Measurements from ENCODE around the gene NCAPH2.

NCAPH2 gene

GRCh38 chr22:50507991-50508884 is at the start of gene NCAPH2:
NCAPH2 (plus strand) TSS chr22:50508224; CDS start chr22:50508338, 114 bp downstream.
- peak; percentile 97 for DNase-seq

- no peak for DNase-seq
Measured at GRCh38 chr22:50459016-50459415, 49.0 kb upstream of the NCAPH2 start.

- no peak for DNase-seq
Measured at GRCh38 chr22:50459496-50460140, 48.4 kb upstream of the NCAPH2 start.

GRCh38 chr22:50460938-50461337 is 47.1 kb upstream of the NCAPH2 start:
- no peak for DNase-seq

DNA sequence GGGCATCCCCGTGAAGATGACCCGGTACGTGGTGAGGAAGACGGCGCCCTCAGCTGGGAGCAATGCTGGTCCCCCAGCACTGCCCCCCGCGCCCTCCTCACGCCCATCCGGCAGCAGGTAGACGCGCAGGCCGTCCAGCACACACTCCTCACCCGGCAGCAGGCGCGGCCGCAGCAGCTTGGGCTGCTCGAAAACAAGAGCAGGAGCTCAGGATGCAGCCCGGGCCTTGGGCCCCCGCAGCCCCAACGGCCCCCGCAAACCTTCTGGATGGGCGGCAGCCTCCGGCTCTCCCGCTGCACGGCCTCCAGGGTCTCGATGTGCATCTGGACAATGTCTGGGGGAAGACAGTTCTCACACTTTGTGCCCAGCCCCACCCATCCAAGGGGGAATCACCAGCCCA is 46.5 kb upstream of the NCAPH2 start:
- DNase-seq, result no peak

- DNase-seq, result no peak
Measured at GRCh38 chr22:50461979-50462540, 46.0 kb upstream of the NCAPH2 start.

DNA sequence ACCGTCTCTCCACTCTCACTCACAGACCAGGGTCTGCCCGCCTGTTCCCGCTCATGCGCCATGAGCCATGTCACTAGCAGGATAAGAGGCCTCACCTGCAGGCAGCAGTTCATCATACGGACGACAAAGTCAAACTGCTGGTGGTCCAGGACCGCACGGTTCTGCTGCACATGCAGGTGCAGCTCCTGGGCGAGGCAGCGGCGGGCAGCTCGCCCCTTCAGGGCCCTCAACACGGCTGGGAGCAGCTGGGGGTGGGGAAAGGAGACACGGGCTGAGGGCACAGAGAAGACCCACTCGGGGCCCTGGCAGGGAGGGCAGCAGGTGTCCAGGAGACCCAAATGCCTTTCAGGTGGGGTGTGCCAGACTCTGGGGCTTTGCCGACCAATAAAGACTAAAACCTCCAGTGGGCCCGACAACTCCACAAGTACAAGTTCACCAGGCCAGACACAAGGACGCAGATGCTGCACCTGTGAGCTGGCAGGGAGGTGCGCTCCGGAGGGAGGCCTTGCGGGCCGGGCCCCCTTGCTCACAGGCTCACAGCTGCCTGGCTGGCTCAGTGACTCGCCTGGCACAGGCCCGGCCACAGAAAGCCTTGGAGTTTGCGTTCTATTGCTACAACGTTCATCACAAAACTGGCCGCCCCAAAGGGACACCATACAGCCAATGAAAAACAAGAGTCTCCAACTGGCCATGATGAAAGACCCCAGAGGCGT is 44.7 kb upstream of the NCAPH2 start:
- DNase-seq, result no peak

DNA sequence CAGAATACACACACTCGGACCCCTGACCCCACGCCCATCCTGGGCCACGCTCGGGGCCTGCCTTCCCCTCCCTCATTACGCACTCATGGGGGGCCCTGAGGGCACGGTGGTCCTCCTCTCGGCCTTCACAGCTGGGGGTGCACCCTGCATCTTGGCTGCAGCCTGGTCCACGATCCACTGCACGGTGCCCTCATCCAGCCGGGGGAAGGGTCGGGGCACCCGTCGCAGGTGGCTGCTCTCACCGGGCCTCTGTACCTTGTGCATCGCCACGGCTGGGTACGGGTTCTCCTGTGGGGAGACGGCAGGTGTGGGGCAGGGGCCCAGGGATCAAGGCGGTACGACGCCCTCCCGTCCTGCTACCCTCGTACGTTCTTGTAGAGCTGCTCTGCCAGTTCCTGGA is 43.6 kb upstream of the NCAPH2 start:
- no peak for DNase-seq

GRCh38 chr22:50465066-50465930 is 42.7 kb upstream of the NCAPH2 start:
- no peak for DNase-seq

- DNase-seq, result no peak
Measured at GRCh38 chr22:50467341-50467740, 40.7 kb upstream of the NCAPH2 start.

- DNase-seq, result no peak
Measured at GRCh38 chr22:50467773-50468440, 40.1 kb upstream of the NCAPH2 start.

DNA sequence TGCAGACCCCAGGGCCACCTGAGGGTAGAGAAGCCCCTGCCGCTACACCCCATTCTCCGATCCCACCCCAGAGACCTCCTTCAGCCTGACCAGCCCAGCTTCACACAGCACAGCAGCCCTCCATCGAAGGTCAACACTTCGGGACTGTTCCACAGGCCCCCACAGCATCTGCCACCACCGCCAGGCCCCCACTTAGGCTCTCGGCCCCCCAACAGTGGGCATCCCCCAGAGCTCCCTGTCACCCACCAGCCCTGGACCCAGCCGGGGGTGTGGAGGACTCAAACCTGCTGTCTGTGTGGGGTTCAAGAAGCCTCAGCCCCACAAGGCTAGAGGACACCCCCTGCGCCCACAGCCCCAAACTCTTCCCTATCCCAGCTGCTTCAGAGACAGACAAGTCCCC is 39.4 kb upstream of the NCAPH2 start:
- DNase-seq, result no peak

DNA sequence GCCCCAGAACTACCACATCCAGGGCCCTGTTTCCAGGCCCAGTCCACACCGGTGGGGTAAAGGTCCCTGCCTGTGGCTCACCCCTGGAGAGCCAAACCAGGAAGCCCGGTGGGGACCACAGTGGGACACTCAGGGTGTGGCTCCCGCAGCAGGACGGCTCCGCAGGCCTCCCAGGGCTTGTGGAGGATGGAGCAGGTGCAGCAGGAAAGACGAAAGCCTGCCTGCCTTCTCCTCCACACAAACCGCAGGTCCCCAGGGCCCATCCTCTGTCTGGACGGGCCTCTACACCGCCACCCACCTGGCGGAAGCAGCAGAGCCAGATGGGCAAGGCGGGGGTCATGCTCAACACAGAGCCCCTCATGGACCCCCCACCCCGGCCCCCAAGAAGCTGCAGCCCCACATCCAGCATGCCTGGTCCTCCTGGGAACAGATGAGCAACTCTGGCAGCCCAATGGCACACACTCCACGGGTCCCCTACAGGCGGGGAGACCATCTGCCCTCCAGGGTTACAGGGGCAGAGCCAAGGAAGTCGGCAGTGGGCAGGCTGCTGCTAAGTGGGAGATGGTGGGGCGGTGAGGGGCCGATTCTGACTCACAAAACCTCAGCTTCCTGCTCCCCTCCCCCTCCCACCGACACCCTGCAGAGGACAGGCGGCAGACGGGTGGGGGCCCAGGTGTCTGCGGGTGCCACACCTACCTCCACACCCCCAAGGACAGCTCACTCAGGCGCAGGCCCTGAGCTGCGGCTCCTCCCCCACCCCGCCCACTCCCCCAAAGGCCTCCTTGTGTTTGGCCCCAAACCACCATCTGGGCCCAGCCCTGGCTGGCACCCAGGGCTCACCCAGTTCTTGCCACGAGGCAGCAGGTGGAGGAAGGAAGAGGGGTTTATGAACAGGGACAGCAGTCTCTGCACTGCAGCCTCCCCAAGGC is 38.4 kb upstream of the NCAPH2 start:
- peak; percentile 98 for DNase-seq

DNA sequence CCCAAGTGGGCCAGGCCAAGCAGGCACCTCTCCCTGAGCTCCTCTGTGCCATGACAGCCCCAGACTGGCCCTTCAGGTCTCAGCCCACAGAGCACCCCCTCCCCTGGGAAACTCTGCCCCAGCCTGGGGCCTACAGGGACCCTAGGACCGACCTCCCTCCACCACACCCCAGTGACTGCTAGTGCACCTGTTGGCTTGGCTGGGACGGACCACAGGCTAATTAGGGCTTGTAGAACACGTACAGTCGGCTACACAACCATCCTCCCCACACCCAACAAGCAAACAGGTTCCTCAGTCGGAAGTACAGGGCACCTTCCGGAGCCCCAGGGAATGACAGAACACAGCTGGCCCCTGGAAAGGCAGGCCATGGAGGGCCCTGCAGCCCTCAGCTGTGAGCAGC is 37.5 kb upstream of the NCAPH2 start:
- DNase-seq, result no peak

- no peak for DNase-seq
Measured at GRCh38 chr22:50471197-50471847, 36.7 kb upstream of the NCAPH2 start.

DNA sequence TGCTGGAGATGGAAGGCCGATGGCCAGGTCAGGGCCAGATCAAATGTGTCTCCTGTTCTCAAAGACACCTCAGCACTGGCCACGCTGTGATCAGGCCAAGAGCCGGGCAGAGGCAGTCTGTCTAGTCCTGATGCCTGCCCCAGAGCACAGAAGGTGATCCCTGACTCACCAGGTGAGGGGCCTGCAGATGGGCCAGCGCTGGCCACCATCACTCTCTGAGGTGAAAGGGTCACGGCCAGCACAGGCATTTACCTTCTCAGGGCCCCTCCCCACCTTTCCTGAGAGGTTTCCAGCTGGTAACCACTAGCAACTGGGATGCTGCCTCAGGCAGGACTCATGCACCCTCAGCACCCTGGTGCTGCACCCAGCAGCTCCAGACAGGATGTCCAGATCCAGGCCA is 36.1 kb upstream of the NCAPH2 start:
- no peak for DNase-seq

DNA sequence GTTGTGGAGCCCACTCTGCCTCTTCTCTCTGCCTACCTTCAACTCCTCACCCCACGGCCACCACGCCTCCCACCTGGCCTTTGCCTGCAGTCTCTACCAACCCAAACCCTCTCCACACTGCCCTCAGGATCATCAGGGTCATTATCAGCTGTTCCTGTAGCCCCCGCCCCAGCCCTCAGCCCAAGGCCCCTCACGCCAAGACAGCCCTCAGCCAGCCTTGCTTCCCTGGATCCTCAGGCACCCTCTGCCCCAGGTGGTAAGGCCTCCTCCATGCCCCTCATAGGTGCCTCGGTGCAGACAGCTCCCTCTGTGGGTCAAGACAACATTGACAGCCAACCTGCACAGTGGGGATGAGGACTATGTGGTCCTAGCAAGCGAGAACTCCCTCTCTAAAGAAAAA is 34.9 kb upstream of the NCAPH2 start:
- DNase-seq, result peak; percentile 71

DNA sequence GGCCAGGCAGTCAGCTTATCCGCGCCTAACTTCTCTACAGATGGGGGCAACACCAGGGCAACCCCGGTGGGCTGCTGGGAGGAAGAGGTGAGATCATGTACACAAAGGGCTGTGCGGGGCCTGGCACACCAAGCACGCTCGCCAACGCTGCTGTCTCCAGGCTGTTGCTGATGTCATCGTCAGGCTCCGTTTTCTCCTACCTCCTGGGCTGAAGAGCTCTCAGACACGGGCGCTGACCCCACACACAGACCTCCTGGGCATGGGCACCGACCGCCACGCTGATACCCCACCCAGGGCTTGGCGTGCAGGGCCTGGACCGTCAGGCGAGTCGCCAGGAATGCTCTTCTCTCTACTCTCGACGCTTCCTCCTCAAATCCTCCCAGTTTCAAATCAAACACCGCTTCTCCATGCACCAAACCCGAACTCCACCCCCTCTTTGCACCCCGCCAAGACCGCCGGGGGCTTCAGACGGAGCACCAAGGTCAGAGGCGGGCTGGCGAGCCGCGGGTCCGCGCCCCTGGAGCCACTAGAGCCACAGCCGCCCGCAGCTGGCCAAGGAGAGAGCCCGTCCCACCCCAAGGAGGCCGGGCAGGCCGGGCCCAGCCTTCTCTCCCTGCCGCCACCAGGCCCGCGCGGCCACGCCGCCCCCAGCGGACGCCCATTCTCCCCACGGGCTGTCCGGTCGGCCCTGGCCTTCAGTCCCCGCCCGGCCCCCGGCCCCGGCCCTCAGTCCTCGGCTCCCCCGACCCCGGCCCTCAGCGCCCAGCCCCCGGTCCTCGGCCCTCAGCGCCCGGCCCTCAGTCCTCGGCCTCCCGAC is 34.0 kb upstream of the NCAPH2 start:
- DNase-seq, result no peak
